HG03460 (cell line): ENCODE data around the gene IGLON5.

Experiments used
- ATAC-seq: cut with Tn5 transposase; IDR thresholded peaks from one replicate; pipeline ENCODE4 v1.9.1; 2021; ENCODE audit not compliant: unreplicated experiment

Gene IGLON5

GRCh38 chr19:51361239-51361638 is 49.8 kb downstream of the IGLON5 start:
- ATAC-seq, result no peak

- ATAC-seq, result no peak
These were observed 53.0 kb downstream of the IGLON5 start for GRCh38 chr19:51364200-51365106.

DNA sequence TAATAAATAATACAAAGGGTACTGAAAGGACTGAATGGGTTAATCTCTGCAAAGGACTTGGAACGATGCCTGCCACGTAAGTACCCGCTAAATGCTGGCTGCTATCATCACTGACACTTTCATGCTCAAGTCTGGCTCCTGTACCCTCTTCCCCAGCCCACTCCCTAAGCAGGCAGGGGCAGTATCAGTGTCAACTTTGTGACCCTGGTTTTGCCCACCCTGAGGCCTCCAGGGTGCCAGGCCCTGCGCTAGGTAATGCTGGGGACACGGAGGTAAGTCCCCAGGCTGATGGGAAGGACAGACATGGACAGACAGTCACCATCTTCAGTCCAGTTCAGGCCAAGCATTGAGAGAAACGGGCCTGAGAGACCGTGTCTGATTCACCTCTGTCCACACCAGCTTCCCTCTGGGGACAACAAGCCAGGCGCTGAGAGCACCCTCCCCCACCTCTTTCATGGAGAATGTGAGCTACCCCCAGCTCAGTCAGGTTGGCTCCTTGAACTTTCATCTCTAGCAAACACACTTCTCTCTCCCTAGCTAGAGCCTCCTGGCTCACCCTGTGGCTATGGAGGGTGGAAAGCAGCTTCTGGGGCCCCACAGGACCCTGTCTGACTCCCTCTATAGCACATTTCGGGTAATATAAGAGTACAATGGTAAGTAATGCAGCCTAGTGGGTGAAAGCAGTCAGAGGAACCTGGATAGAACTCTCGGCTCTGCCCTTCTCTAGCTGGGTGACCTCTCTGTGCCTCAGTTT is 53.9 kb downstream of the IGLON5 start:
- no peak for ATAC-seq

DNA sequence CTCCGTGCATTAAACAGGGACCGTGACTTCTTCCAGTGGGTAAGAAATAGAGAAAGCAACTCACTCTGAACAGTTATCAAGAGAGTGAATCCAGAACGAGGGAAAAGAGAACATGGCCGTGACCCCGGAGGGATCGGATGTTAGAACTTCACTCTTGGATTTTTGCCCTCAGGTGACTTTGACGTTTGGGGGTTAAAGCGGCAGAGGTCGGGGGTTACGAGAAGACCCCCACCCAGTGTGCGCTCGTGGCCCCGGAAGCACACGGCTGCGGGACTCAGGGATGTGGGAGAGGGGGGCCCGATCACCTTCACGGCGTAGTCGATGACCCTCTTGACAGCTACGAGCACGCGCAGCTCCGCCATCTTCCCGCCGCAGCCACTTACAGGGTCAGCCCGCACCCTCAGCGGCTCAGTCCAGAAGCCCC is 54.5 kb downstream of the IGLON5 start, which contains the start of gene ETFB:
ETFB (minus strand) TSS at position 424 of the 424 bp plus-strand sequence; CDS start at position 362, 62 bp downstream.
- ATAC-seq, result no peak

DNA sequence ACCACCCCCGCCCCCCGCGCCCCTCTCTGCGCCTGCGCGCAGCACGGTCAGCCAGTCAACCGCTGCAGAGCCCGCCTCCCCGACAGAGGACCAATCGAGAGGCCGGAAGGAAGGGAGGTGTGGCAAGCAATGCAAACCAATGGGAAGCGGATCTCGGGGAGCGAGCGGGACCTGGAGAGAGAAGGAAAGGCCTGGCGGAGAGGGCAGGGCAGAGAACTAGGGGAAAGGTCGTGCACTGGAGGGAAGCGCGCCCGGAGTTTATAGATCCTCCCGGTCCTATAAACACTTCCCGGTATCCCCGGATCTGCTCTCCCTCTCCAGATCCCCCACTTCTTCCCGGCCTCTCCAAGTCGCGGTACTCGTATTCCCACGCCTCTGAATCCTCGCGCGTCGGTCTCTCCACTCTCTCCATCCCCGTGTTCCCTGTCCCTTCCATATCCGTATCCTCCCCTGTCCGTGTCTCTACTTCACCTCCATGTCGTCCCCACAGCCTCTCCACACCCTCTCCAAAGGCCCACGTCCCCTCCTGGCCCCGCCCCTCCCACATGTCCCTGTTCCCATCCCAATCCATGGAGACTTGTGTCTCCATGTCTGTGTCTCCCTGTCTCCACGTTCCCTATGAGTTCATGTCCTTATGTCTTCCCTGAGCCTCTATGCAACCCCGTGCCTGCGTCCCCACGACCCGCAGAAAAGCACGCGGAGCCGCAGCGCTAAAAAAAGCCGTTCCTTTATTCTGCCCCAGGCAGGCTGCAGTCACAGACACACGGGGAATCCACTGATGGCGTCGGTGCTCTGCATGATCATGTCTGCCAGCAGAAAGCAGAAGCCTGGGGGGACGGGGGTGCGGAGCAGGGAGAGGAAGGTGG is 55.2 kb downstream of the IGLON5 start:
- peak; percentile 44 for ATAC-seq

- no peak for ATAC-seq
These were observed 55.8 kb downstream of the IGLON5 start for GRCh38 chr19:51367255-51367564.

DNA sequence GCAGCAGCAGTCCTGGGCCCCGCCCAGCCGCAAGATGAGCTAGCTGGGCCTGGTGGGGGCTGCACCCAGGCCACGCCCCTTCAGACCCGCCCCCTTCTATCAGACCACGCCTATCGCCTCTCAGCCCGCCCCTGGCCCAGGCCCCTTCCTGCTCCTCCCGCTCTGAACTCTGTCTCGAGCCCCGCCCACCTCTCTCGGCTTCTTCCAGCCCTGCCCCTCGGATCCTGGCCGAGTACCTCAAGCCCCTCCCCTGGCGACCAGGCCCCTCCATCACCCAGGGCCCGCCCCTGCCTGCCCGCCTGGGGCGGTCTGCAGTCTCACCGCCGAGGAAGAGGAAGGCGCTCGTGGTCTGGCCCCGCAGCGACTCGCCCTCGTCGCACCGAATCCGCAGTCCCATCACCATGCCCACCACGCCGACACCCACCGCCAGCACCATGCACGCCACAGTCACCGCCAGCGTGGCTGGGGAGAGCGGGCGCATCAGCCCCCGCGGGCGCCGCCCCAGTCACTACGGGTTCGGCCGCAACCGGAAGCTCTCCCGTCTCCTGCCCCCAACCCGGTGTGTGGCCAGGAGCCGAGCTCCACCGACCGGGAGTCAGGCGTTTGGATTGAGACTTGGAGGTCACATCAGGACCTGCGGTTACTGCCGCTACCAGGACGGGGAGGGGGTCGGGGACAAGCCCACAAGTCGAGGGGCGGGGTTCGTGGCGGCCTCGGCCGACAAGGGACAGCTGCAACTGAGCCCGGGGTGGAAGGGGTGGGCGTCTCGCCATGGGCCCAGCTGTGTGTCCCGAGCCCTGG is 56.3 kb downstream of the IGLON5 start:
- ATAC-seq, result peak; percentile 59

GRCh38 chr19:51368366-51369282 is 57.2 kb downstream of the IGLON5 start, which contains the start of gene CLDND2:
Gene CLDND2 (minus strand): TSS chr19:51369003. CDS start chr19:51368577, 426 bp downstream.
- no peak for ATAC-seq

DNA sequence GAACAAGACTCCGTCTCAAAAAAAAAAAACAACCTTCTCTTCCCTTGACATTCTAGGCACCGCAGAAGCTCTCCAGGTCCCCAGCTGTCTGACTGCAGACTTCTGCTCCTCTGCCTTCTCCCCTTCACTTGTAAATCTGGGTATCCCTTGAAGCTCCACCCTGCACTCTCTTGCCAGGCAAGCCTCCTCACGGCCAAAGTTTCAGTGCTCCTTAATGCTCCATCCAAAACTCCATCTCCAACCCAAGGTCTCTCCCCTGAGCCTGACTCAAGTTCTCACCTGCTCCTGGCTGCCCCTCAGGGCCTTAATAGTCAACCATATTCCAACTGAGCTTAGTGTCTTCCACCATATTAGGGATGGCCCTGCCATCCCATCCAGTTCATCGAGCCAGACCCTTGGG is 58.8 kb downstream of the IGLON5 start:
- no peak for ATAC-seq

DNA sequence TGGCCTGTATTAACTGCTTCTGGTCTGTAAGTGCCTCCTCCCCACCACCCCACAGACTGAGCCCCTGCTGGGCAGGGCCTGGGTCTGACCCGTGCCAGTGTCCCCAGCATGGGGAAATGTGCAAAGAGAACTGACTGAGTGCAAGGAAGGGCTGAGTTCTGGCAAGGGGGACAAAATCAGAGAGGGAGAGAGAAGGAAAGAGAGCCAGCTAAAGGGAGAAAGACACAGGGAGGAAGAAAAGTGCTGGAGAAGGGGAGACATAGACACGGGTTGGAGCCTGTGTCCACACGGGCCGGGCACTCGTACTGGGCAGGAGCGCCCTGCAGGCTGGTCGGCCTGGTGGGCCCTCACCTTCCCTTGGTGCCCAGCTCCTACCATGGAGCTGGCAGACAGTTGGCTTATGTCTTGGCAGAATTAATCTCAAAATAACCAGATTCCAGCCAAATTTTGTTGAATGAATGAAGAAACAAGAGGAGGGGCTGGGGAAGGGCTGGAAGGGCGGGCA is 59.8 kb downstream of the IGLON5 start:
- ATAC-seq, result no peak

DNA sequence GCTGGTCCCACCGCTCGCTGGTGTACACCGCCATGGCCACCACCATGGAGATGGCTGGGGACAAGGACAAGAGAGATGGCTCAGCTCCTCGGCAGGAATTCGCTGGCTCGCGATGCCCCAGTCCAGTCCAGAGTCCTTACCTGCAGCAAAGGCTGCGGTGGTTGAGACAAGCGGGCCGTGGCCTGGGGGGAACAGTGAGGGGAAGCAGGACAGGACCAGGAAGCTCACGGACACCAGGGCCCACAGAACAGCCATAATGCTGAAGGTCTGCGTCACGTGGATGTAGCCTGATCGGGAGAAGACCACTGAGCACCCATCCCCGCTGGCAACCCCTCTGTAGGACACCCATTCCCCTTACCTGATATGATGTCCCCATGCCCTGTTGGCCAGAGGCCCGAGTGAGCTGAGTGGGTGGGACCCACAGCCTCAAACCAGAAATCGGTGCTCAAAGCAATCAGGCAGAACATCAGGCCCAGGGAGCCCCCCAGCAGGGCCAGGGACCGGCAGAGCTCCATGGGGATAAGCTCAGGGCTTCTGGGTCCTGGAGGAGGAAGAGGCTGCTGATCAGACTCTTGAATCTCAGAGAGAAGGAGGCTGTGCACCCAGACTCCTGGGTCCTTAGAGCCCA is 60.7 kb downstream of the IGLON5 start:
- ATAC-seq, result no peak

- ATAC-seq, result peak; percentile 52
These were observed 61.4 kb downstream of the IGLON5 start, which contains the start of gene NKG7 for GRCh38 chr19:51372649-51373504. Gene NKG7 (minus strand): TSS chr19:51372654. CDS start chr19:51372535, 119 bp downstream.

- no peak for ATAC-seq
These were observed 64.2 kb downstream of the IGLON5 start for GRCh38 chr19:51375504-51376221.

DNA sequence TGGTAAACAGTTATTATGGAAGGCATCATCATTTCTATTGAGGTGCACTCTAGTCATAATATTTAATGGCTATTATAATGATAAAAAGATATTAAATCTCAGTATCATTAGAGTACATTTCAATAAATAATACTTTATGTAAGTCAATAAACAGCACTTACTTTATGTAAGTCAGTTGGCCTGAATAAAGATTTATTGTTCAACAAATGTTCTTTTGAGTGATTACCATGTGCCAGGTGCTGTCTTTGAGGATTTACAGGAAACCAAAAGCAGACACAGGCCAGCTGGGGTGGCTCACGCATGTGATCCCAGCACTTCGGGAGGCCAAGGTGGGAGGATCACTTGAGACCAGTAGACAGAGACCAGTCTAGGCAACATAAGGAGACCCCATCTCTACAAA is 66.0 kb downstream of the IGLON5 start:
- no peak for ATAC-seq

- ATAC-seq, result no peak
These were observed 68.9 kb downstream of the IGLON5 start for GRCh38 chr19:51380379-51380778.
